Hindlimb muscle (tissue), 1 donor: ENCODE results near the gene FOXP4. TPM values are rescaled to one million over a fixed set of nuclear protein-coding genes. Genes with fewer than 3 reads are reported as not detected.

ENCODE experiments used
- DNase-seq: peaks from one replicate; pipeline ENCODE4 v3.0.0-alpha.2; 2013
- polyA plus RNA-seq: library from polyadenylated mRNA; unstranded; fragments of 120-200 nt; gene quantifications from one replicate; pipeline ENCODE4 v1.2.1, GENCODE V29; 2013; ENCODE audit not compliant: insufficient read length

FOXP4 gene
- polyA plus RNA-seq, 1 donor, result 20.8 TPM

DNA sequence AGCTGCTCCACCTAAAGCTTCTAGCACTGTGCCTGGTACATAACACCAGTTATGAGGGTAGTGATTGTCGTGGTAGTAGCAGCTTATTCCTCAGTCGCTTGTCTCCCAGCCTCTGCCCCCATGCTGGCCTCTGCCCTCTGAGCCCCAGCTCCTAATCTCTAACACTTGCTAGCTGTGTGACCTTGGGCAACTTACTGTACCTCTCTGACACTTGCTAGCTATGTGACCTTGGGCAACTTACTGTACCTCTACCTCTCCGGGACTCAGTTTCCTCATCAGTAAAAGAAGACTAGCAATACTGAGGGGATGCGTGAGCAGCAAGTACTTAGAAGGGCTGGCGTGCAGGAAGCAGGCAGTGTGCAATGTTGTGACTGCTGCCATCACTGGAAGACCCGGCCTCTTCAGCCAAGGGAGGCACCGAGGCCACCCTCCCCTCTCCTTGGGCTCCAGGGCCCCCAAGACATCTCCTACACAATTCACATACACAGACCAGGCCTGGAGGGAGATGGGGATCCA, 101.9 kb downstream of the FOXP4 start:
- DNase-seq, result no peak

GRCh38 chr6:41648921-41649320, 102.7 kb downstream of the FOXP4 start:
- DNase-seq, result no peak

GRCh38 chr6:41649596-41649995, 103.4 kb downstream of the FOXP4 start:
- DNase-seq, result no peak

DNA sequence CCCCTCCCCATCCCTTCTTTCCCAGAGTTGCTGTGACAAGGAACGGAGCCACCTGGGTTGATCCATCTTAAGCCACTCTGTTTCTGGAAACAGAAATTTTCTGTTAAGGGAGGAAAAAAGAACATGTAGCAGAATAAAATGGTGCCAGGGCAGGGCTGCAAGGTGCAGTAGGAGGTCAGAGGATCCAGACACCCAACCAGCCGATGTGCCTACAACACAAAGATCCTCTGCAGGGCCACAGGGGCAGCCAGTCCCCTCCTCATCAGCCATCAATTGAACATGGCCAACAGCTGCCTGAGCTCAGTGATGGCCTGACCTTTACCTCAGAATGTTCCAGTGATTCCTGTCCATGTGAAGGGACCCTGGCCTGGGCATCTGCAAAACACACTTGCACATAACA, 103.9 kb downstream of the FOXP4 start:
- no peak for DNase-seq

DNA sequence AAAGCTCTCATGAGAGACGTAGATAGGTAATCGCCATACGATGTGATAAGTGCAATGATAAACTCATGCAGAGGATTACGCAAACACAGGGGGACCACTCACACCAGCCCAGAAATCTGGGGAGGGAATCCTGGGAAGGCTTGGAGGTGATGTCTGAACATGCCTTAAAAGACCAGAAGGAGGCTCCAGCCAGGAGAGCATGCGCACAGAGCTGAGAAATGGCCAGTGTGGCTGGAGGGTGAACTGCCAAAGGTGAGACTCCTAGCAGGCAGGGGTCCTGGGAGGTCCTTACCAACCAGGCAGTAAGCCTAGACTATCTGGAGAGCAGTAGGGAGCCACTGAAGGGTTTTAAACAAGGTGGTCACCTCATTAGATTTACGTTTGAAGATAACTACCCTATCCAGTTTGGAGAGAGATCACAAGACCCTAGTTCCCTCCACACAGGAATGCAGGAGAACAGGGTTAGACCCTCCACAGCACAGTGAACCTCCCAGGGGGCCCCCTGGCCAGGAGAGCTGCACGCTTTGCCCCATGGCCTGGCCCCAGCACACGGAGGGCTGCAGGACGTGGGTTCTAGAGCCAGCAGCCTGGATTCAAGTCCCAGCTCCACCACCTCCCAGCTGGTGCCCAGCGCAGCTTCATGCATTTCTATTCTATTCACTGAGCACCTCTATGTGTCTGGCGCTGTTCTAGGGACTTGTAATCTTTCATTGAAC, 105.2 kb downstream of the FOXP4 start:
- DNase-seq, result no peak

Other genes with a start within 250 kb of the FOXP4 start
- gene NCR2, start 210.8 kb upstream of the FOXP4 start, polyA plus RNA-seq, result not detected
- gene MDFI, start 92.1 kb downstream of the FOXP4 start, polyA plus RNA-seq, result 57.0 TPM
- 10.1 TPM for gene TFEB, start 189.2 kb downstream of the FOXP4 start, polyA plus RNA-seq
- gene PGC, start 201.0 kb downstream of the FOXP4 start, polyA plus RNA-seq, result not detected
- 9.1 TPM for gene FRS3, start 233.5 kb downstream of the FOXP4 start, polyA plus RNA-seq
- gene PRICKLE4, start 234.4 kb downstream of the FOXP4 start, polyA plus RNA-seq, result 2.0 TPM
- 128 TPM for gene TOMM6, start 241.3 kb downstream of the FOXP4 start, polyA plus RNA-seq